GM23338 (cell line): Measurements from ENCODE around the gene RNF213. TPM values are rescaled to one million over a fixed set of nuclear protein-coding genes. Genes with fewer than 3 reads are reported as not detected.

Experiments used
- ATAC-seq: fragments of 200-7000 bp; cut with Tn5 transposase; 3 replicates; pipeline ENCODE4 v1.9.1; 2020
- DNase-seq: peaks from one replicate; pipeline ENCODE4 v3.0.0-alpha.2; 2015; ENCODE audit warnings: low spot score
- H2AFZ ChIP-seq: fragments of 200-600 bp; sonication (generic); 2 replicates; pipeline ENCODE4 v1.8.0; 2016; ENCODE audit warnings: antibody characterized with exemption, mild to moderate bottlenecking, moderate library complexity
- H3F3A ChIP-seq: fragments of 200-600 bp; sonication (generic); replicated peaks from 2 replicates; pipeline ENCODE4 v1.8.0; 2017; ENCODE audit warnings: antibody characterized with exemption, mixed run types, low read depth
- H3K27ac ChIP-seq: fragments of 200-600 bp; sonication (generic); 2 replicates; pipeline ENCODE4 v1.6.1; 2016; ENCODE audit warnings: low read depth
- H3K27me3 ChIP-seq: fragments of 200-600 bp; sonication (generic); 2 replicates; pipeline ENCODE4 v1.8.0; 2016; ENCODE audit warnings: mild to moderate bottlenecking, mixed run types, moderate library complexity; ENCODE audit not compliant: insufficient read depth
- H3K36me3 ChIP-seq: fragments of 200-600 bp; sonication (generic); 2 replicates; pipeline ENCODE4 v1.8.0; 2016; ENCODE audit warnings: mild to moderate bottlenecking; ENCODE audit not compliant: insufficient read depth
- H3K4me1 ChIP-seq: fragments of 200-600 bp; sonication (generic); 2 replicates; pipeline ENCODE4 v1.8.0; 2016; ENCODE audit warnings: mild to moderate bottlenecking, moderate library complexity; ENCODE audit not compliant: insufficient read depth
- H3K4me2 ChIP-seq: fragments of 200-600 bp; sonication (generic); 2 replicates; pipeline ENCODE4 v1.7.1; 2017; ENCODE audit warnings: mixed run types
- H3K4me3 ChIP-seq: fragments of 200-600 bp; sonication (generic); 2 replicates; pipeline ENCODE4 v1.6.1; 2016; ENCODE audit warnings: mixed run types
- H3K79me2 ChIP-seq: fragments of 200-600 bp; sonication (generic); replicated peaks from 2 replicates; pipeline ENCODE4 v1.8.0; 2017; ENCODE audit warnings: mild to moderate bottlenecking; ENCODE audit not compliant: insufficient read depth
- H3K9me2 ChIP-seq: fragments of 200-600 bp; sonication (generic); 2 replicates; pipeline ENCODE4 v1.8.0; 2017; ENCODE audit not compliant: insufficient read depth
- H4K20me1 ChIP-seq: fragments of 200-600 bp; sonication (generic); replicated peaks from 2 replicates; pipeline ENCODE4 v1.8.0; 2017; ENCODE audit warnings: mild to moderate bottlenecking; ENCODE audit not compliant: insufficient read depth
- H3K27ac Mint-ChIP-seq: 2 replicates; pipeline ENCODE4 v1.8.0; 2020; ENCODE audit warnings: inconsistent platforms, mild to moderate bottlenecking, moderate library complexity, mixed read lengths
- H3K27me3 Mint-ChIP-seq: 3 replicates; pipeline ENCODE4 v1.8.0; 2022; ENCODE audit warnings: low read depth, mild to moderate bottlenecking, moderate library complexity, mixed read lengths, inconsistent platforms; ENCODE audit not compliant: insufficient read depth, poor library complexity
- H3K36me3 Mint-ChIP-seq: 3 replicates; pipeline ENCODE4 v1.8.0; 2021; ENCODE audit warnings: low read depth, mild to moderate bottlenecking, inconsistent platforms, moderate library complexity, mixed read lengths
- H3K4me1 Mint-ChIP-seq: 3 replicates; pipeline ENCODE4 v1.8.0; 2020; ENCODE audit warnings: mild to moderate bottlenecking, inconsistent platforms, mixed read lengths
- H3K4me3 Mint-ChIP-seq: 3 replicates; pipeline ENCODE4 v1.8.0; 2021; ENCODE audit warnings: moderate library complexity, mild to moderate bottlenecking, inconsistent platforms, mixed read lengths
- H3K9me3 Mint-ChIP-seq: 3 replicates; pipeline ENCODE4 v1.8.0; 2020; ENCODE audit warnings: moderate library complexity, mild to moderate bottlenecking, inconsistent platforms, mixed read lengths
- CREB1 ChIP-seq: fragments of 250-450 bp; sonication (Bioruptor Pico); IDR thresholded peaks from 2 replicates; pipeline ENCODE4 v1.5.0; 2020; ENCODE audit warnings: low read depth, mild to moderate bottlenecking, moderate library complexity
- ETS1 ChIP-seq: IDR thresholded peaks from 2 replicates; pipeline ENCODE4 v1.6.1; 2016; ENCODE audit warnings: antibody characterized with exemption
- EZH2 ChIP-seq: fragments of 200-600 bp; sonication (generic); IDR thresholded peaks from one replicate; pipeline ENCODE4 v1.8.0; 2017; ENCODE audit warnings: antibody characterized with exemption, mild to moderate bottlenecking, low read depth; ENCODE audit not compliant: unreplicated experiment
- EZH2phosphoT487 ChIP-seq: fragments of 200-600 bp; sonication (generic); IDR thresholded peaks from one replicate; pipeline ENCODE4 v1.8.1; 2018; ENCODE audit warnings: antibody characterized with exemption; ENCODE audit not compliant: unreplicated experiment
- NANOG ChIP-seq: IDR thresholded peaks from 2 replicates; pipeline ENCODE4 v1.6.1; 2016; ENCODE audit warnings: antibody characterized with exemption, borderline replicate concordance
- POLR2AphosphoS5 ChIP-seq: IDR thresholded peaks from 2 replicates; pipeline ENCODE4 v1.6.1; 2016; ENCODE audit warnings: antibody characterized with exemption, low read depth
- REST ChIP-seq: IDR thresholded peaks from one replicate; pipeline ENCODE4 v1.6.1; 2018; ENCODE audit warnings: antibody characterized with exemption; ENCODE audit not compliant: unreplicated experiment
- ZNF114 ChIP-seq: fragments of 250-450 bp; sonication (Bioruptor Pico); IDR thresholded peaks from 2 replicates; pipeline ENCODE4 v1.5.0; 2020; ENCODE audit warnings: mild to moderate bottlenecking, moderate library complexity
- ZNF331 ChIP-seq: fragments of 250-450 bp; sonication (Bioruptor Pico); IDR thresholded peaks from 2 replicates; pipeline ENCODE4 v1.5.0; 2020; ENCODE audit warnings: low read depth, mild to moderate bottlenecking, moderate library complexity
- polyA plus RNA-seq: library from polyadenylated mRNA; unstranded; fragments of >200 nt; fragmentation: Nextera tagmentation; extraction: Ambion mirVana; gene quantifications from 2 replicates; pipeline ENCODE4 v1.2.1, GENCODE V29; 2016
- total RNA-seq: library from RNA; depleted of rRNA; stranded (reverse); fragments of >200 nt; shearing (Covaris generic); gene quantifications from 2 replicates; pipeline ENCODE4 v1.2.3, GENCODE V29; 2014

The RNF213 gene
- total and polyA plus RNA-seq, 2 experiments from 2014 or later = 21.2 to 67.2 TPM

- DNase-seq = no peak
- Mint-ChIP-seq H3K27ac (no peak overlapping the region), H3K9me3 (no peaks in the 10 kb centered on the region), H3K27me3 (peaks cover 3% of the 10 kb centered on the region), H3K4me1 (peaks cover 31% of the 10 kb centered on the region), H3K36me3 (peaks cover 26% of the 10 kb centered on the region), H3K4me3 (no peak overlapping the region)
- H4K20me1 ChIP-seq = peaks cover 4% of the 10 kb centered on the region; the same call in 1 of the 2 replicates
- no peaks in the 10 kb centered on the region for H3K79me2 ChIP-seq
- H3F3A ChIP-seq = no peaks in the 10 kb centered on the region
- H3K27me3 ChIP-seq = no peaks in the 10 kb centered on the region
- no peak for ATAC-seq
- no peak overlapping the region for H3K4me3 ChIP-seq
- no peak for TF ChIP-seq ETS1
- no peak overlapping the region for H2AFZ ChIP-seq
- H3K4me2 ChIP-seq = no peak overlapping the region
- H3K27ac ChIP-seq = no peak overlapping the region
- no peaks in the 10 kb centered on the region for H3K9me2 ChIP-seq
- H3K36me3 ChIP-seq = no peaks in the 10 kb centered on the region
- H3K4me1 ChIP-seq = no peaks in the 10 kb centered on the region; the same call in 1 of the 2 replicates
Measured at GRCh38 chr17:80393961-80394360, 133.3 kb downstream of the RNF213 start.

- ATAC-seq = peak; percentile 30
- H3K4me3 Mint-ChIP-seq = no peak overlapping the region
Measured at GRCh38 chr17:80394629-80395216, 134.1 kb downstream of the RNF213 start.

DNA sequence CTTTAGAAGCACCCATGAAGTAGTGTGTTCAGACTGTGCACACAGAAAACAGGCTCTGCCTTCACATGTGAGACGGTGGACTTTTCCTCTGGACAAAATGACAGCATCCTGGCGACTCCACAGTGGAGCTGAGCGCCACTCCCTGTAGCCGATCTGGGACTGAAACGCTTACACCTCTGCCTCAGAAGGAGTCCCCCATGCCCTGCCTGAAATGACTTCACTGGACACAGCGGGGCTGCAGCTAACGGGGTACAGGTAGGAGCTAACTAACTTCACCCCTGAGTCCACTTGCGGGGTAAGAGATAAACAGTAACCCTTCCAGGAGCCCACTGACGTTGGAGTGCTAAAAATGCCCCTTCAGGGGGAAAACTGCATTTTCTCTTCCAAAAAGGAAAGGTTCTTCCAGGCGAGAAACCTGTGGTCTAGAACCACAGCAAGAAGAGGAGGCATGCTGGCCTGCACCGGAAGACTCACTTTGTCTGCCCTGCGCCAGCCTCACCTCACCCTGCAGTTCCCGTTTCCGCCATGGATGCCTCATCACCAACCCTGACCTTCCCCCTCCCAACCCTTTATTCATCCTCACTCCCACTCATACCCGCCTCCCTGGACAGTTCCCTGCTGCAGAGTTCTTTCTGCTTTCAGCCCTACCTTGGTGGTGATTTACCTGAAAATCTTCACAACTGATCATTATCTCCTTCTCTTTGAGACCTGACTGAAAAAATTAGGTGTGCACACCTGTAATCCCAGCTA is 134.9 kb downstream of the RNF213 start:
- peak; percentile 54 for DNase-seq
- Histone ChIP-seq H3K9me2 (no peaks in the 10 kb centered on the region), H3K36me3 (no peaks in the 10 kb centered on the region), H3K27ac (0 out of 2 replicates have a peak overlapping the region, but pooled peaks have one; percentile 55), H3K27me3 (no peaks in the 10 kb centered on the region), H3F3A (no peaks in the 10 kb centered on the region), H3K4me2 (no peak overlapping the region), H3K79me2 (no peaks in the 10 kb centered on the region), H3K4me3 (no peak overlapping the region), H2AFZ (no peak overlapping the region), H4K20me1 (peaks cover 4% of the 10 kb centered on the region; the same call in 1 of the 2 replicates), H3K4me1 (no peaks in the 10 kb centered on the region; the same call in 1 of the 2 replicates)
- Mint-ChIP-seq H3K4me1 (peaks cover 28% of the 10 kb centered on the region), H3K27me3 (peaks cover 3% of the 10 kb centered on the region), H3K9me3 (no peaks in the 10 kb centered on the region), H3K27ac (peak overlapping the region; percentile 5; the same call in 1 of the 2 replicates), H3K36me3 (peaks cover 13% of the 10 kb centered on the region; the same call in 2 of the 3 replicates), H3K4me3 (no peak overlapping the region)
- TF ChIP-seq ZNF114 (CRISPR knock-in tag) (no peak), REST (no peak), ETS1 (no peak), POLR2AphosphoS5 (no peak), EZH2 (no peak), EZH2phosphoT487 (no peak), NANOG (no peak), CREB1 (no peak)
- peak; percentile 91 for ATAC-seq

More at GRCh38 chr17:80394629-80395216, 134.1 kb downstream of the RNF213 start:
- no peaks in the 10 kb centered on the region for H3K36me3 ChIP-seq
- peaks cover 3% of the 10 kb centered on the region for H3K27me3 Mint-ChIP-seq
- no peaks in the 10 kb centered on the region for H3K79me2 ChIP-seq
- no peak for TF ChIP-seq POLR2AphosphoS5
- no peak for TF ChIP-seq ZNF331 (CRISPR knock-in tag)
- H3K9me3 Mint-ChIP-seq = no peaks in the 10 kb centered on the region
- H3K27me3 ChIP-seq = no peaks in the 10 kb centered on the region
- no peak overlapping the region for H3K27ac ChIP-seq
- H3K4me1 Mint-ChIP-seq = peaks cover 31% of the 10 kb centered on the region
- no peak overlapping the region for H3K27ac Mint-ChIP-seq
- peaks cover 4% of the 10 kb centered on the region; the same call in 1 of the 2 replicates for H4K20me1 ChIP-seq
- H3K4me2 ChIP-seq = no peak overlapping the region
- H3K36me3 Mint-ChIP-seq = peaks cover 18% of the 10 kb centered on the region
- no peaks in the 10 kb centered on the region for H3K9me2 ChIP-seq
- H3K4me1 ChIP-seq = no peaks in the 10 kb centered on the region; the same call in 1 of the 2 replicates
- no peaks in the 10 kb centered on the region for H3F3A ChIP-seq
- H2AFZ ChIP-seq = no peak overlapping the region
- no peak overlapping the region for H3K4me3 ChIP-seq
- no peak for DNase-seq
